ENCODE measurements around the gene SLC7A4. TPM values are rescaled to one million over a fixed set of nuclear protein-coding genes. Genes with fewer than 3 reads are reported as not detected.

Gene SLC7A4
- total and polyA plus RNA-seq, 3 donors from 2014 or later = 54.8 to 64.8 (median 60.3) TPM

DNA sequence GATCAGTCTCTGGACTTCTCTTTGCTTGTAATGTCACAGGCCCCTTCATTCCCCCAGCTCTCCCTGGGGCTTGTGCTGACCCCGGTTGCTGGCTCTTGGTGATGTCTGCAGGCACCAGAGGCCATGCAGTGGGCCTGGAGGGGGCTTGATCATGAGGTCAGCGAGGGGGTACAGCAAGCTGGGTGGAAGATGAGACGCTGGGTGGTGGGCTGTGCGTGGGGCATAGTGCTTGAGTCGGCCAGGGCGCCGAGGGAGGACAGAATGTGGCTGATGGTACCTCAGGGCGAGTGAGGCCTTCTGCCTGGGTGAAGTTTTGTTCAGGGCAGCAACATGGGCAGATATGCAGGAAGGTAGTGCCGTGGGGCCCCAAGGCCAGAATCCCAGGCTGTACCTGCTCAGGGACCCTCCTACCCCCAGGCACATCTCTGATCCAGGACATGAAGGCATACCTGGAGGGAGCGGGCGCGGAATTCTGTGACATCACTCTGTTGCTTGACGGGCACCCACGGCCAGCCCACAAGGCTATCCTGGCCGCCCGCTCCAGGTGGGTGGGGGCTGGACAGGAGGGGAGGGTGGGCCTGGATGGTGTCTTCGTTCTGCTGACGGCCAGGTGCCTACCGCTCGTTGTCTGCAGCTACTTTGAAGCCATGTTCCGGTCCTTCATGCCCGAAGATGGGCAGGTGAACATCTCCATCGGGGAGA lies 36.9 kb downstream of the SLC7A4 start:
- 90 to 100% methylated on average over 2 to 23 of the region's 23 CpGs for WGBS, 2 donors
- Histone ChIP-seq H3K9me3 (no peaks in the 10 kb centered on the region), H3K4me3 (no peak overlapping the region), H3K36me3 (ENCODE audit: low read depth, missing control alignments) (no peaks in the 10 kb centered on the region), H3K27me3 (no peaks in the 10 kb centered on the region), H3K27ac (no peak overlapping the region), H3K4me1 (peaks cover 15% of the 10 kb centered on the region)
- intact Hi-C loops (cut with DNase I; ENCODE audit: low total_unique reads) = no loop called here
- no peak for DNase-seq
- TF ChIP-seq POLR2A (IDR thresholded peaks at IDR 0.05) = no peak
- TF ChIP-seq, protein P1, sequence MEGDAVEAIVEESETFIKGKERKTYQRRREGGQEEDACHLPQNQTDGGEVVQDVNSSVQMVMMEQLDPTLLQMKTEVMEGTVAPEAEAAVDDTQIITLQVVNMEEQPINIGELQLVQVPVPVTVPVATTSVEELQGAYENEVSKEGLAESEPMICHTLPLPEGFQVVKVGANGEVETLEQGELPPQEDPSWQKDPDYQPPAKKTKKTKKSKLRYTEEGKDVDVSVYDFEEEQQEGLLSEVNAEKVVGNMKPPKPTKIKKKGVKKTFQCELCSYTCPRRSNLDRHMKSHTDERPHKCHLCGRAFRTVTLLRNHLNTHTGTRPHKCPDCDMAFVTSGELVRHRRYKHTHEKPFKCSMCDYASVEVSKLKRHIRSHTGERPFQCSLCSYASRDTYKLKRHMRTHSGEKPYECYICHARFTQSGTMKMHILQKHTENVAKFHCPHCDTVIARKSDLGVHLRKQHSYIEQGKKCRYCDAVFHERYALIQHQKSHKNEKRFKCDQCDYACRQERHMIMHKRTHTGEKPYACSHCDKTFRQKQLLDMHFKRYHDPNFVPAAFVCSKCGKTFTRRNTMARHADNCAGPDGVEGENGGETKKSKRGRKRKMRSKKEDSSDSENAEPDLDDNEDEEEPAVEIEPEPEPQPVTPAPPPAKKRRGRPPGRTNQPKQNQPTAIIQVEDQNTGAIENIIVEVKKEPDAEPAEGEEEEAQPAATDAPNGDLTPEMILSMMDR (IDR thresholded peaks at IDR 0.05) = no peak

DNA sequence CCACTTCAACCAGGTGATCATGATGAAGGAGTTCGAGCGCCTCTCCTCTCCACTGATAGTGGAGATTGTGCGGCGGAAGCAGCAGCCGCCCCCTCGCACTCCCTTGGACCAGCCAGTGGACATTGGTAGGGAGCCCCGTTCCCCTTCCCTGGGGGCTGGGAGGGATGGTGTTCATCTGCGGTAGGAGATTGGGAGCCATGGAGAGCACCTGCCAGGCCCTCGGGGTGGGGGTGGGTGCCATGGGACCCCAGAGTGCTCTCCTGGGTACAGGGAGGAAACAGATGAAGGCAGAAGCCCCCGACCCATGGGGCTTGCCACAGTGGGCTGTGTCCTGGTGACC lies 37.5 kb downstream of the SLC7A4 start:
- Histone ChIP-seq H3K4me3 (no peak overlapping the region), H3K4me1 (peaks cover 16% of the 10 kb centered on the region), H3K27me3 (no peaks in the 10 kb centered on the region), H3K27ac (no peak overlapping the region), H3K9me3 (no peaks in the 10 kb centered on the region), H3K36me3 (ENCODE audit: low read depth, missing control alignments) (no peaks in the 10 kb centered on the region)
- TF ChIP-seq, protein P1 (IDR thresholded peaks at IDR 0.05) = no peak
- TF ChIP-seq POLR2A (IDR thresholded peaks at IDR 0.05) = no peak
- no peak for DNase-seq
- 90 to 93% methylated on average over 3 to 10 of the region's 10 CpGs for WGBS, 2 donors
- intact Hi-C loops (cut with DNase I; ENCODE audit: low total_unique reads) = no loop called here

DNA sequence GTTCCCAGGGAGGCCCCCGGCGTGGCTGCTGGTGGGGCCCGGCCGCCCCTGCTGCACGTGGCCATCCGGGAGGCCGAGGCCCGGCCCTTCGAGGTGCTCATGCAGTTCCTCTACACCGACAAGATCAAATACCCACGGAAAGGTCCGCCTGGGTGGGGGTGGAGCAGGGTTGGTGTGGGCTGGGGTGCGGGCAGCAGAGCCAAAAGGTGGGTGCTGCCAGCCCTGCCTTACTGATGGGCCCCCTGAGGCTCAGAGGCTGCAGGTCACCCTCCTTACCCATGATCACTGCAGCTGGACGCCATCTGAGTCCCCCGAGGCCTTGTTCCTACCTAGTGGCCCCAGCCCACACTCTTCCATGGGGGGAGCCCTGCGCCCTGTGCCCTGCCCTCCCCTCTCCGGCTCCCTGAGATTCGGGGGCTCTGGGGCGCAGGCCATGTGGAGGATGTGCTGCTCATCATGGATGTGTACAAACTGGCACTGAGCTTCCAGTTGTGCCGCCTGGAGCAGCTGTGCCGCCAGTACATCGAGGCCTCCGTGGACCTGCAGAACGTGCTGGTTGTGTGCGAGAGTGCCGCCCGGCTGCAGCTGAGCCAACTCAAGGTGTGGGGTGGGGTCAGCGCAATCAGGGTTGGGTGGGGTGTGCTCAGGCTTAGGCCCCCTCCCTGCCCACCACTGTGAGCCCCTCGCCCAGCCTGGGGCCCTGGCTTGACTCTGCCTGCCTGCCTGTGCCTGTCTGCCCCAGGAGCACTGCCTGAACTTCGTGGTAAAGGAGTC lies 38.0 kb downstream of the SLC7A4 start:
- TF ChIP-seq POLR2A (IDR thresholded peaks at IDR 0.05) = no peak
- TF ChIP-seq, protein P1 (IDR thresholded peaks at IDR 0.05) = no peak
- H3K36me3 ChIP-seq (ENCODE audit: low read depth, missing control alignments) = no peaks in the 10 kb centered on the region
- no peak for DNase-seq
- H3K4me3 ChIP-seq = no peak overlapping the region
- H3K27me3 ChIP-seq = no peaks in the 10 kb centered on the region
- WGBS, 2 donors = 90 to 93% methylated on average over 4 to 21 of the region's 30 CpGs
- H3K4me1 ChIP-seq = peaks cover 21% of the 10 kb centered on the region
- H3K9me3 ChIP-seq = no peaks in the 10 kb centered on the region
- H3K27ac ChIP-seq = no peak overlapping the region
- intact Hi-C loops (cut with DNase I; ENCODE audit: low total_unique reads) = no loop called here

DNA sequence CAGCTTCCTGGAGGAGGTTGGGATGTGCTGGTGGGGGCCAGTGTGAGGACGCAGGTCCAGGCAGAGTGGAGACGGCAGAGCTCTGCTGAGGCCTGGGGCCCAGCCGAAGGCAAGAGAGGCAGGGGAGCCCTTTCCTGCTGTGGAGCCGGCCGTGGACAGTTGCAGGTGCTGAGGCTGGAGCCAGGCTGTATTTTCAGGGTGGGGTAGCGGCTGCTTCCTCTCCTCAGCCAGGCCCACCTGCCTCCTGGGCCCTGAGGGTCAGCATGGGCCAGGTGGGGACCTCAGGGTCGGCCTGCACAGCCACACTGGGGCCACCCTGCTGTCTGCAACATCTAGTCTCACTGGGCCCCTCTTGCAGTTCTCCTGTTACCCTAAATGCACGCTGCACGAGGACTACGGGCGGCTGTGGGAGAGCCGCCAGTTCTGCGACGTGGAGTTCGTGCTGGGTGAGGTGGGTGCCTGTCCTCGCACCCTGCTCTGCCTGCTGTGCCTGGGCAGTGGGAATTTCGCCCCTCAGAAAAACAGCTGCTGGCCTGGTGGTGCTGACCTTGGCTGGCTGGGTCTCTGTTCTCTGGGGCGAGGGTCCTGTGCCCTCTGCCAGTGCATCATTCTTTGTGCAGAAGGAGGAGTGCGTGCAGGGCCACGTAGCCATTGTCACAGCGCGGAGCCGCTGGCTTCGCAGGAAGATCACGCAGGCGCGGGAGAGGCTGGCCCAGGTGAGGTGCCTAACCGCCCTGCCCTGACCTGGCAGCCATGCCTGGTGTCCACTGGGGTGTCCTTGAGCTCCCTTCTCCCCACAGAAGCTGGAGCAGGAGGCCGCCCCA lies 38.8 kb downstream of the SLC7A4 start:
- DNase-seq = no peak
- WGBS, 2 donors = 95 to 100% methylated on average over 2 to 28 of the region's 29 CpGs

More for the DNA sequence above, 38.8 kb downstream of the SLC7A4 start:
- Histone ChIP-seq H3K4me3 (no peak overlapping the region), H3K27me3 (no peaks in the 10 kb centered on the region), H3K36me3 (ENCODE audit: low read depth, missing control alignments) (no peaks in the 10 kb centered on the region), H3K4me1 (peaks cover 22% of the 10 kb centered on the region), H3K27ac (no peak overlapping the region), H3K9me3 (no peaks in the 10 kb centered on the region)
- TF ChIP-seq, protein P1 (IDR thresholded peaks at IDR 0.05) = no peak
- no peak for TF ChIP-seq POLR2A (IDR thresholded peaks at IDR 0.05)
- intact Hi-C loops (cut with DNase I; ENCODE audit: low total_unique reads) = no loop called here

Measured in testis (tissue), 3 donors.